CD14-positive monocyte (primary cell): Measurements from ENCODE around the gene ATP4B. TPM values are rescaled to one million over a fixed set of nuclear protein-coding genes. Genes with fewer than 3 reads are reported as not detected.

ENCODE experiments used
- DNase-seq, 3 donors: peaks; one replicate each; pipeline ENCODE4 v3.0.0-alpha.2; 2011 to 2022
- H2AFZ ChIP-seq: 2 replicates; pipeline ENCODE4 v1.6.0; 2012; ENCODE audit warnings: mild to moderate bottlenecking, low read depth, low read length, inconsistent platforms; ENCODE audit not compliant: insufficient read depth, poor library complexity, severe bottlenecking
- H3K27ac ChIP-seq, 2 donors: 1 replicate in 1 of 2; 2 replicates in 1 of 2; pipeline ENCODE4 v1.5.1; 2012 to 2013; ENCODE audit warnings: low read length in 2 of 2, control low read depth in 1 of 2, inconsistent platforms in 1 of 2, low read depth in 1 of 2, mild to moderate bottlenecking in 1 of 2
- H3K27me3 ChIP-seq, 2 donors: one replicate each; pipeline versions ENCODE4 v1.6.0 to v1.6.1; 2011 to 2013; ENCODE audit warnings: low read length in 2 of 2; ENCODE audit not compliant: control insufficient read depth in 2 of 2, insufficient read depth in 2 of 2
- H3K36me3 ChIP-seq, 2 donors: replicated peaks in 1 of 2; 1 replicate in 1 of 2; 2 replicates in 1 of 2; pipeline versions ENCODE4 v1.5.1 to v1.6.1; 2012 to 2013; ENCODE audit warnings: low read length in 2 of 2, control low read depth in 1 of 2, inconsistent platforms in 1 of 2, mild to moderate bottlenecking in 1 of 2; ENCODE audit not compliant: insufficient read depth in 2 of 2, control insufficient read depth in 1 of 2
- H3K4me1 ChIP-seq, 2 donors: 1 replicate in 1 of 2; 2 replicates in 1 of 2; pipeline versions ENCODE4 v1.5.1 to v1.6.1; 2012 to 2013; ENCODE audit warnings: low read length in 2 of 2, control low read depth in 1 of 2, inconsistent platforms in 1 of 2, mild to moderate bottlenecking in 1 of 2, moderate library complexity in 1 of 2; ENCODE audit not compliant: insufficient read depth in 2 of 2, control insufficient read depth in 1 of 2
- H3K4me2 ChIP-seq: replicated peaks from 2 replicates; pipeline ENCODE3; 2012; ENCODE audit warnings: low read length, moderate library complexity, mild to moderate bottlenecking; ENCODE audit not compliant: poor library complexity, severe bottlenecking; ENCODE audit errors: extremely low read depth
- H3K4me3 ChIP-seq, 3 experiments: fragments of 200-600 bp in 1 of 3; sonication (generic) in 1 of 3; replicated peaks in 1 of 3; 1 replicate in 2 of 3; 2 replicates in 1 of 3; pipeline ENCODE4 v1.5.1; 2011 to 2013; ENCODE audit warnings: low read length in 3 of 3, mild to moderate bottlenecking in 3 of 3, control low read depth in 2 of 3, low read depth in 2 of 3, inconsistent platforms in 1 of 3, moderate library complexity in 1 of 3
- H3K79me2 ChIP-seq: 2 replicates; pipeline ENCODE4 v1.6.0; 2012; ENCODE audit warnings: mild to moderate bottlenecking, control low read depth, inconsistent platforms, low read length, moderate library complexity; ENCODE audit not compliant: insufficient read depth
- H3K9ac ChIP-seq: 2 replicates; pipeline ENCODE4 v1.6.0; 2017; ENCODE audit warnings: low read length, mild to moderate bottlenecking; ENCODE audit not compliant: insufficient read depth, poor library complexity, severe bottlenecking
- H3K9me3 ChIP-seq, 2 donors: replicated peaks in 1 of 2; 1 replicate in 1 of 2; 2 replicates in 1 of 2; pipeline versions ENCODE4 v1.5.1 to v1.6.1; 2012 to 2013; ENCODE audit warnings: low read length in 2 of 2, control low read depth in 1 of 2; ENCODE audit not compliant: control insufficient read depth in 1 of 2, insufficient read depth in 1 of 2
- H4K20me1 ChIP-seq: 2 replicates; pipeline ENCODE4 v1.6.0; 2012; ENCODE audit warnings: mild to moderate bottlenecking, low read length, control low read depth, moderate library complexity; ENCODE audit not compliant: insufficient read depth
- H3K27ac Mint-ChIP-seq, 7 donors: one replicate each; pipeline ENCODE4 v1.8.0; 2020; ENCODE audit warnings: mild to moderate bottlenecking in 7 of 7, mixed read lengths in 7 of 7, moderate library complexity in 6 of 7, inconsistent platforms in 2 of 7
- H3K27me3 Mint-ChIP-seq, 3 donors: one replicate each; pipeline ENCODE4 v1.8.0; 2021 to 2022; ENCODE audit warnings: low read depth in 3 of 3, mild to moderate bottlenecking in 3 of 3, mixed read lengths in 3 of 3, moderate library complexity in 3 of 3, inconsistent platforms in 1 of 3
- H3K36me3 Mint-ChIP-seq, 2 donors: one replicate each; pipeline ENCODE4 v1.8.0; 2020; ENCODE audit warnings: mixed read lengths in 2 of 2, inconsistent platforms in 1 of 2, mild to moderate bottlenecking in 1 of 2
- H3K4me1 Mint-ChIP-seq: one replicate; pipeline ENCODE4 v1.8.0; 2020; ENCODE audit warnings: mild to moderate bottlenecking, mixed read lengths
- H3K4me3 Mint-ChIP-seq, 2 donors: one replicate each; pipeline ENCODE4 v1.8.0; 2020; ENCODE audit warnings: mild to moderate bottlenecking in 2 of 2, mixed read lengths in 2 of 2, moderate library complexity in 1 of 2
- H3K9me3 Mint-ChIP-seq, 7 donors: one replicate each; pipeline ENCODE4 v1.8.0; 2020 to 2022; ENCODE audit warnings: mixed read lengths in 7 of 7, mild to moderate bottlenecking in 6 of 7, moderate library complexity in 6 of 7, inconsistent platforms in 2 of 7
- WGBS: methylation state at CpG from one replicate; pipeline ENCODE4 v1.1.5; 2013; ENCODE audit warnings: missing lambda C conversion rate; ENCODE audit not compliant: insufficient coverage; 5-methylcytosine and 5-hydroxymethylcytosine counted together
- intact Hi-C, 2 donors: fragments of 100-400 bp; cut with micrococcal nuclease; formaldehyde crosslinking; loops; one replicate each; pipeline versions ENCODE4 v1.15.0 to v1.15.1; 2023
- polyA plus RNA-seq, 3 donors: library from polyadenylated mRNA; depleted of rRNA in 1 of 3; unstranded in 2 of 3; stranded (reverse) in 1 of 3; fragments of 300-500 nt in 2 of 3; fragments of >200 nt in 1 of 3; fragmentation: Illumina TruSeq in 2 of 3; gene quantifications; 1 replicate in 2 of 3; 2 replicates in 1 of 3; pipeline ENCODE4 v1.2.3, GENCODE V29; 2012 to 2021
- TF ChIP-seq, protein P1 (sequence below): fragments of 200-600 bp; IDR thresholded peaks from one replicate; pipeline ENCODE4 v1.8.0; 2022; ENCODE audit warnings: antibody characterized with exemption, mild to moderate bottlenecking

Gene ATP4B
- polyA plus RNA-seq, 3 donors: not detected

GRCh38 chr13:113634279-113635047 lies 23.5 kb downstream of the ATP4B start:
- DNase-seq: no peak
- no peaks in the 10 kb centered on the region for H4K20me1 ChIP-seq
- H3K9me3 ChIP-seq: peaks cover 11 to 23% of the 10 kb centered on the region in 2 donors
- H3K79me2 ChIP-seq: peaks cover 8% of the 10 kb centered on the region
- Mint-ChIP-seq H3K4me1 (no peaks in the 10 kb centered on the region), H3K36me3 (peaks cover 90 to 95% of the 10 kb centered on the region in 2 donors), H3K9me3 (peaks cover 8 to 35% (median 19%) of the 10 kb centered on the region in 7 donors), H3K4me3 (no peak overlapping the region), H3K27me3 (peaks cover 0 to 4% (median 0%) of the 10 kb centered on the region in 3 donors), H3K27ac (peak overlapping the region in 2 of 7 donors; percentile 35 to 55)
- WGBS: 96% methylated on average over 15 of the region's 16 CpGs
- H3K27me3 ChIP-seq: no peaks in the 10 kb centered on the region
- H3K9ac ChIP-seq: no peak overlapping the region
- H3K36me3 ChIP-seq: peaks cover 86 to 97% of the 10 kb centered on the region in 2 donors
- TF ChIP-seq, protein P1, sequence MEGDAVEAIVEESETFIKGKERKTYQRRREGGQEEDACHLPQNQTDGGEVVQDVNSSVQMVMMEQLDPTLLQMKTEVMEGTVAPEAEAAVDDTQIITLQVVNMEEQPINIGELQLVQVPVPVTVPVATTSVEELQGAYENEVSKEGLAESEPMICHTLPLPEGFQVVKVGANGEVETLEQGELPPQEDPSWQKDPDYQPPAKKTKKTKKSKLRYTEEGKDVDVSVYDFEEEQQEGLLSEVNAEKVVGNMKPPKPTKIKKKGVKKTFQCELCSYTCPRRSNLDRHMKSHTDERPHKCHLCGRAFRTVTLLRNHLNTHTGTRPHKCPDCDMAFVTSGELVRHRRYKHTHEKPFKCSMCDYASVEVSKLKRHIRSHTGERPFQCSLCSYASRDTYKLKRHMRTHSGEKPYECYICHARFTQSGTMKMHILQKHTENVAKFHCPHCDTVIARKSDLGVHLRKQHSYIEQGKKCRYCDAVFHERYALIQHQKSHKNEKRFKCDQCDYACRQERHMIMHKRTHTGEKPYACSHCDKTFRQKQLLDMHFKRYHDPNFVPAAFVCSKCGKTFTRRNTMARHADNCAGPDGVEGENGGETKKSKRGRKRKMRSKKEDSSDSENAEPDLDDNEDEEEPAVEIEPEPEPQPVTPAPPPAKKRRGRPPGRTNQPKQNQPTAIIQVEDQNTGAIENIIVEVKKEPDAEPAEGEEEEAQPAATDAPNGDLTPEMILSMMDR: no peak
- H3K4me2 ChIP-seq: no peak overlapping the region
- intact Hi-C loops: no loop called here
- no peak overlapping the region for H3K4me3 ChIP-seq
- no peaks in the 10 kb centered on the region for H3K4me1 ChIP-seq
- H2AFZ ChIP-seq: no peak overlapping the region
- H3K27ac ChIP-seq: no peak overlapping the region

DNA sequence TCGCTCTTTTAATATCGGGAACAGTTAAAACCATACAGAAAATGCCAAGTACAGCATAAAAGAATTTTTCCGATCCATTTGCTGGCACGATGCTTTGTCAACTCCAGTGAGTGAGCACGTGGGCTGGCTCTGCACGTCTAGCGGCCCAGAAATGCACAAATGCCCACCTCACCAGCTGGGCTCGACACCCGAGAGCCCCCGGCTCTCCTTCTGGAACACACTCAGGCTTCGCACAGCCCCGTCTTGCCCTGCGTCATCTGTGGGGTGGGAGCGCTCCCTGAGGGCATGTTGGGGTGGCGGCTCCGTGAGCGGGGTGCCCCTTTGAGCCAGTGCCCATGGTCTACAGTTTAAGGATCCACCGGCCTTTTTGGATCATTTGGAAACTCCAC lies 24.5 kb downstream of the ATP4B start:
- Mint-ChIP-seq H3K36me3 (peaks cover 84 to 96% of the 10 kb centered on the region in 2 donors), H3K9me3 (peaks cover 8 to 32% (median 17%) of the 10 kb centered on the region in 7 donors), H3K27me3 (peaks cover 0 to 5% (median 0%) of the 10 kb centered on the region in 3 donors), H3K4me1 (no peaks in the 10 kb centered on the region), H3K4me3 (no peak overlapping the region), H3K27ac (peak overlapping the region in 2 of 7 donors; percentile 49 to 55)
- Histone ChIP-seq H3K4me3 (no peak overlapping the region), H2AFZ (no peak overlapping the region), H3K9me3 (peaks cover 7 to 19% of the 10 kb centered on the region in 2 donors), H3K27ac (no peak overlapping the region), H3K79me2 (peaks cover 18% of the 10 kb centered on the region), H3K4me1 (no peaks in the 10 kb centered on the region), H3K27me3 (no peaks in the 10 kb centered on the region), H4K20me1 (no peaks in the 10 kb centered on the region), H3K9ac (no peak overlapping the region), H3K36me3 (peaks cover 77 to 97% of the 10 kb centered on the region in 2 donors), H3K4me2 (no peak overlapping the region)
- intact Hi-C loops: no loop called here
- TF ChIP-seq, protein P1: no peak
- 94% methylated on average over 15 of the region's 18 CpGs for WGBS
- DNase-seq: no peak
